GM12872 (cell line): ENCODE measurements around the gene CDC20B.

Source experiments
- CTCF ChIP-seq: IDR thresholded peaks from 3 replicates; pipeline ENCODE4 v1.5.1; 2011; ENCODE audit warnings: low read depth, mild to moderate bottlenecking, low read length, moderate library complexity; ENCODE audit not compliant: insufficient read depth

Gene CDC20B

GRCh38 chr5:55081541-55081940 lies 91.4 kb downstream of the CDC20B start:
- TF ChIP-seq CTCF, result no peak

- TF ChIP-seq CTCF, result no peak
These were observed 99.8 kb downstream of the CDC20B start for GRCh38 chr5:55073211-55073610.

DNA sequence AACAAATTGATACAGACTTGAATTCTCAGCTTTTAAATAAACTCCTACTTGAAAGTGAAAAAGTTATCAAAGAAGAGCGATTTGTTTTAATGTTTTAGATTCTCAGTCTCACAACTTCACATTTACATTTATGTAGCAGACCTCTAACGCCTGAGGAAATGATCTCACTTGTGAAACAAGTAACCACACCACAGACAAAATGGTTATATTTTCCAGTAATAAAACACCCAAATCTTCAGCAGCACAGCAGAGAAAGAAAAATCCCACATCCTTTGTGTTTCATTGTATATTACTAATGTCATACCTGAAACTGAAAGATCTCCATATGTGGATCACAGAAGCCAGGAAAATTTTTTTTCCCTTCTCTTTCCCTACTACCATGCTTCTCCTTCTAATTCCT lies 100.3 kb downstream of the CDC20B start:
- TF ChIP-seq CTCF, result no peak

DNA sequence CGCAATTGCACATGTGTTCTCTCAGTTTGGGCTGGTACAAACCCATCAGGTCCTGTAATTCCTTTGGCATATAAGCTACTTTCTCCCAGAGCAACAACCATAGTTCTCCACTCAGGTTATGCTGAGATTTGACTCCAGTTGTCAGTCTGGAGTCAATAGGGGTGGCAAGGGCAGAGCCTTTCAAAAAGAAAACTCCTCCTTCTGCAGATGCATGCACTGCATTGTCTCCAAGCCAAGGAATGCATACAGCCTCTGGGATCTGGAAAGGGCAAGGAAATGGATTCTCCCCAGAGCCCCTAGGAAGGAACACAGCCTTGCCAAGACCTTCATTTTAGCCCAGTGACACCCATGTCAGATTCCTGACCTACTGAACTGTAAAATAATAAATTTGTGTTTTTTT lies 101.6 kb downstream of the CDC20B start:
- no peak for TF ChIP-seq CTCF

- TF ChIP-seq CTCF, result no peak
These were observed 102.0 kb downstream of the CDC20B start for GRCh38 chr5:55070968-55071367.

DNA sequence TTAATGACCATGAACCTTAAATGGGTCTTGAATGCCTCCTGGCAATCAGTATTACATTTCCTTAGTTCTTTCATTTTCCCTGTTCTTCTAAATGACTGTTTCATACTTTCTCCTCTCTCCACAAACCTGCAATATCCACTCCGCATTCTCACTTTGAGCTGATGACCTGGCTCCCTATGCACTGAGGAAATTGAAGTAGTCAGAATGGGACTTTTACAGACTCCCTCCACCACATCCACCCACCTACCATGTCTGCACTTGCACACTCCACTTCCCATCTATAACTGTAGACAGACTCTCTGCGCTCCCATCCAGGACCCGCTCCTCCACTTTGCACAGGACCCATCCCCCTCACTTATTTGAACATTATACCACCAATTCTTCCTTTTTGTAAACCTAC lies 106.7 kb downstream of the CDC20B start:
- no peak for TF ChIP-seq CTCF

DNA sequence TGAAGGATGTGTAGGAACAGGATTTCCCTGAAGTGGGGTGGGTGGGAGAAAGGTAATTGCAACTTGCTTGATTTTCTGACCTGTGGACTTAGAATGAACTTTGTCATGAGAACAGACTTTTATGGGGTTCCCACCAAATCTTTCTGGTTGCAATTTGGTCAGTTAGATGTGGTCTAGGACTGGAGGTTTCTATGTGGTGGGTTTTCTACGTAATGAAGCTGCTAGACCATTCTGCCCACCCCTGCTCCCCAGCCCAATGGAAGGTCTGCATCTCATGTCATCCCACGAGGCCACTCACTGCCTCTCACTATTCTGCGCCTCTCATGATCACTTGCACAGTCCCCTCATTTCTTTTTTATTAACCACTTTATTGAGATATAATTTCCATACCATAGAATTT lies 108.5 kb downstream of the CDC20B start:
- no peak for TF ChIP-seq CTCF

DNA sequence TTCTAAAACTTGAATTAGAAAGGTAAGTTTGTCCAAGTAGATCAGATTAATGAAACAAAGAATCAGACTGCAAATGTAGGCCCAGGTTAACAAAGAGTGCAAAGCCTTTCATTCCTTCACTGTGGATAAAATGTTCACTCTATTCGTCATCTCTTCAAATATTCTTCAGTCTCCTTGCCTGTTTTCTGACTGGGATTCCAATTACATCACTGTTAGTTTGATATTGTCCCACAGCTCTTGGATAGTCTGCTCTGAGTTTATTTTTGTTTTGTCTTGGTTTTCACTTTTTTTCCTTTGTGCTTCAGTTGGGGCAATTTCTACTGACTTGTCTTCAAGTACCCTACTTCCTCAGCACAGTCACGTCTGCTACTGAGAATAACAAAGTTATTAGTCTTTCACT lies 109.1 kb downstream of the CDC20B start:
- TF ChIP-seq CTCF, result no peak
